Cardiac atrium fibroblast (primary cell): ENCODE results near the gene SMAD3. TPM values are rescaled to one million over a fixed set of nuclear protein-coding genes. Genes with fewer than 3 reads are reported as not detected.

Experiments
- total RNA-seq: library from RNA; depleted of rRNA; stranded (reverse); fragments of >200 nt; gene quantifications from 2 replicates; pipeline ENCODE4 v1.2.3, GENCODE V29; 2015

SMAD3 gene
- 23.5 and 46.2 TPM in 2 replicates for total RNA-seq

DNA sequence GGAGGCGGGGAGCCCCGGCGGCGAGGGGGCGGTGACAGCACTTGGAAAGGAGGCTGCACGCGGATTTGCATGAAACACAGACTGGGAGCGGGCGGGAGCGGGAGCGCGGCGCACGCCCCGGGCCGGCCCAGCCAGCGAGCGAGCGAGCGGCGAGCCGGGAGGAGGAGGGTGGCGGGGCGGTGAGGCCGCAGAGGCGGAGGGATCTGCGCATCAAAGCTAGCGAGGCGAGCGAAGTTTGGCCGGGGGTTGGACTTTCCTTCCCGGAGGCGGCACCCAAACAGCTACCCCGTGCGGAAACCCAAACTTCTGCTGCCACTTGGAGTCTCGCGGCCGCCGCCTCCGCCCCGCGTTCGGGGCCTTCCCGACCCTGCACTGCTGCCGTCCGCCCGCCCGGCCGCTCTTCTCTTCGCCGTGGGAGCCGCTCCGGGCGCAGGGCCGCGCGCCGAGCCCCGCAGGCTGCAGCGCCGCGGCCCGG lies at the start of gene SMAD3:
TSS of gene SMAD3 (plus strand) at position 72 of the 475 bp plus-strand sequence. CDS start 553 bp downstream, outside the sequence.

Other genes with a start within 250 kb of the SMAD3 start
- gene AAGAB, start 189.1 kb downstream of the SMAD3 start, total RNA-seq = 23.5 and 26.4 TPM in 2 replicates
- gene IQCH, start 189.2 kb downstream of the SMAD3 start, total RNA-seq = 0.36 and 2.3 TPM in 2 replicates